Ishikawa (cell line): Measurements from ENCODE around the gene ADAD1.

Experiments
- CEBPB ChIP-seq: IDR thresholded peaks from 2 replicates; pipeline ENCODE4 v1.6.1; 2012
- CREB1 ChIP-seq: IDR thresholded peaks from 2 replicates; pipeline ENCODE4 v1.6.1; 2012; ENCODE audit warnings: low read depth
- EGR1 ChIP-seq: IDR thresholded peaks from 2 replicates; pipeline ENCODE4 v1.6.1; 2012
- EP300 ChIP-seq: IDR thresholded peaks from 2 replicates; pipeline ENCODE4 v1.6.1; 2012; ENCODE audit warnings: borderline replicate concordance
- FOXM1 ChIP-seq: IDR thresholded peaks from 2 replicates; pipeline ENCODE4 v1.6.1; 2012; ENCODE audit warnings: low read depth, borderline replicate concordance
- MAX ChIP-seq: IDR thresholded peaks from 2 replicates; pipeline ENCODE4 v1.6.1; 2012
- NFIC ChIP-seq: IDR thresholded peaks from 2 replicates; pipeline ENCODE4 v1.6.1; 2012
- RAD21 ChIP-seq: IDR thresholded peaks from 2 replicates; pipeline ENCODE4 v1.6.1; 2012; ENCODE audit warnings: low read depth
- REST ChIP-seq: IDR thresholded peaks from 2 replicates; pipeline ENCODE4 v1.6.1; 2012; ENCODE audit warnings: low read depth, mild to moderate bottlenecking
- TAF1 ChIP-seq: IDR thresholded peaks from 2 replicates; pipeline ENCODE4 v1.6.1; 2012; ENCODE audit warnings: low read depth, mild to moderate bottlenecking
- TCF12 ChIP-seq: IDR thresholded peaks from 2 replicates; pipeline ENCODE4 v1.6.1; 2012; ENCODE audit warnings: low read depth
- TEAD4 ChIP-seq: IDR thresholded peaks from 2 replicates; pipeline ENCODE4 v1.6.1; 2012
- USF1 ChIP-seq: IDR thresholded peaks from 2 replicates; pipeline ENCODE4 v1.6.1; 2012
- YY1 ChIP-seq: IDR thresholded peaks from 2 replicates; pipeline ENCODE4 v1.6.1; 2012; ENCODE audit warnings: low read depth
- ZBTB7A ChIP-seq: IDR thresholded peaks from 2 replicates; pipeline ENCODE4 v1.6.1; 2012; ENCODE audit warnings: low read depth

The ADAD1 gene

GRCh38 chr4:122341886-122342285 lies 36.9 kb upstream of the ADAD1 start:
- TF ChIP-seq REST (no peak), NFIC (no peak), CEBPB (no peak), ZBTB7A (no peak), USF1 (no peak), TCF12 (no peak), EP300 (no peak), TAF1 (no peak), TEAD4 (no peak), MAX (no peak), CREB1 (no peak), RAD21 (no peak)

- TF ChIP-seq EP300, result no peak
Observed at GRCh38 chr4:122346036-122346435, 32.8 kb upstream of the ADAD1 start.

GRCh38 chr4:122346503-122346902 lies 32.3 kb upstream of the ADAD1 start:
- TF ChIP-seq YY1 (no peak), NFIC (no peak), REST (no peak), CREB1 (no peak), TEAD4 (no peak), MAX (no peak)

GRCh38 chr4:122356317-122356808 lies 22.4 kb upstream of the ADAD1 start:
- TF ChIP-seq CREB1 (no peak), EP300 (no peak)

GRCh38 chr4:122360754-122361153 lies 18.1 kb upstream of the ADAD1 start:
- TF ChIP-seq REST, result no peak
- no peak for TF ChIP-seq RAD21
- TF ChIP-seq TEAD4, result no peak
- no peak for TF ChIP-seq CEBPB

GRCh38 chr4:122364700-122365404 lies 14.0 kb upstream of the ADAD1 start:
- TF ChIP-seq CEBPB (no peak), NFIC (no peak), USF1 (no peak), REST (no peak), EP300 (no peak), CREB1 (no peak), RAD21 (no peak), MAX (no peak), ZBTB7A (no peak), TCF12 (no peak), TAF1 (no peak), EGR1 (no peak), TEAD4 (no peak), YY1 (no peak), FOXM1 (no peak)
